Ishikawa (cell line): ENCODE results near the gene STX1B.

Experiments used
- CEBPB ChIP-seq: IDR thresholded peaks from 2 replicates; pipeline ENCODE4 v1.6.1; 2012
- CREB1 ChIP-seq: IDR thresholded peaks from 2 replicates; pipeline ENCODE4 v1.6.1; 2012; ENCODE audit warnings: low read depth
- EGR1 ChIP-seq: IDR thresholded peaks from 2 replicates; pipeline ENCODE4 v1.6.1; 2012
- EP300 ChIP-seq: IDR thresholded peaks from 2 replicates; pipeline ENCODE4 v1.6.1; 2012; ENCODE audit warnings: borderline replicate concordance
- FOXM1 ChIP-seq: IDR thresholded peaks from 2 replicates; pipeline ENCODE4 v1.6.1; 2012; ENCODE audit warnings: low read depth, borderline replicate concordance
- MAX ChIP-seq: IDR thresholded peaks from 2 replicates; pipeline ENCODE4 v1.6.1; 2012
- NFIC ChIP-seq: IDR thresholded peaks from 2 replicates; pipeline ENCODE4 v1.6.1; 2012
- RAD21 ChIP-seq: IDR thresholded peaks from 2 replicates; pipeline ENCODE4 v1.6.1; 2012; ENCODE audit warnings: low read depth
- REST ChIP-seq: IDR thresholded peaks from 2 replicates; pipeline ENCODE4 v1.6.1; 2012; ENCODE audit warnings: low read depth, mild to moderate bottlenecking
- TAF1 ChIP-seq: IDR thresholded peaks from 2 replicates; pipeline ENCODE4 v1.6.1; 2012; ENCODE audit warnings: low read depth, mild to moderate bottlenecking
- TCF12 ChIP-seq: IDR thresholded peaks from 2 replicates; pipeline ENCODE4 v1.6.1; 2012; ENCODE audit warnings: low read depth
- YY1 ChIP-seq: IDR thresholded peaks from 2 replicates; pipeline ENCODE4 v1.6.1; 2012; ENCODE audit warnings: low read depth
- ZBTB7A ChIP-seq: IDR thresholded peaks from 2 replicates; pipeline ENCODE4 v1.6.1; 2012; ENCODE audit warnings: low read depth
- TF ChIP-seq, protein P1 (sequence below): IDR thresholded peaks from 2 replicates; pipeline ENCODE4 v1.6.1; 2012

- TF ChIP-seq RAD21 (no peak), EP300 (no peak), YY1 (no peak), REST (no peak), EGR1 (no peak), CREB1 (no peak), MAX (no peak), TAF1 (no peak), FOXM1 (no peak), CEBPB (no peak), ZBTB7A (no peak), TCF12 (no peak), NFIC (no peak)
- TF ChIP-seq, protein P1, sequence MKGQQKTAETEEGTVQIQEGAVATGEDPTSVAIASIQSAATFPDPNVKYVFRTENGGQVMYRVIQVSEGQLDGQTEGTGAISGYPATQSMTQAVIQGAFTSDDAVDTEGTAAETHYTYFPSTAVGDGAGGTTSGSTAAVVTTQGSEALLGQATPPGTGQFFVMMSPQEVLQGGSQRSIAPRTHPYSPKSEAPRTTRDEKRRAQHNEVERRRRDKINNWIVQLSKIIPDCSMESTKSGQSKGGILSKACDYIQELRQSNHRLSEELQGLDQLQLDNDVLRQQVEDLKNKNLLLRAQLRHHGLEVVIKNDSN = no peak
Observed at GRCh38 chr16:31043352-31043751, 32.9 kb upstream of the STX1B start.
